Measurements from ENCODE around the gene PPT1.

PPT1 gene

GRCh38 chr1:40114400-40114799 is 17.3 kb upstream of the PPT1 start:
- Histone ChIP-seq H3K27me3 (ENCODE audit: control insufficient read depth, insufficient read depth, low read length) (no peaks in the 10 kb centered on the region), H3K36me3 (ENCODE audit: control insufficient read depth, insufficient read depth, low read length) (no peaks in the 10 kb centered on the region), H3K27ac (ENCODE audit: low read depth, low read length) (no peak overlapping the region), H3K9ac (ENCODE audit: low read depth, low read length) (no peak overlapping the region), H3K4me3 (ENCODE audit: low read depth, low read length) (no peak overlapping the region), H3K4me1 (ENCODE audit: control insufficient read depth, insufficient read depth, low read length) (no peaks in the 10 kb centered on the region), H3K9me3 (ENCODE audit: control insufficient read depth, insufficient read depth, low read length) (no peaks in the 10 kb centered on the region)

- H3K9ac ChIP-seq (ENCODE audit: low read depth, low read length) = no peak overlapping the region
- no peaks in the 10 kb centered on the region for H3K9me3 ChIP-seq (ENCODE audit: control insufficient read depth, insufficient read depth, low read length)
- no peak overlapping the region for H3K4me3 ChIP-seq (ENCODE audit: low read depth, low read length)
- H3K36me3 ChIP-seq (ENCODE audit: control insufficient read depth, insufficient read depth, low read length) = no peaks in the 10 kb centered on the region
- H3K4me1 ChIP-seq (ENCODE audit: control insufficient read depth, insufficient read depth, low read length) = no peaks in the 10 kb centered on the region
- no peak overlapping the region for H3K27ac ChIP-seq (ENCODE audit: low read depth, low read length)
- no peaks in the 10 kb centered on the region for H3K27me3 ChIP-seq (ENCODE audit: control insufficient read depth, insufficient read depth, low read length)
These were observed 13.3 kb upstream of the PPT1 start for GRCh38 chr1:40110389-40110788.

- H3K27me3 ChIP-seq (ENCODE audit: control insufficient read depth, insufficient read depth, low read length) = no peaks in the 10 kb centered on the region
- no peaks in the 10 kb centered on the region for H3K9me3 ChIP-seq (ENCODE audit: control insufficient read depth, insufficient read depth, low read length)
- no peak overlapping the region for H3K4me3 ChIP-seq (ENCODE audit: low read depth, low read length)
- H3K4me1 ChIP-seq (ENCODE audit: control insufficient read depth, insufficient read depth, low read length) = no peaks in the 10 kb centered on the region
- no peaks in the 10 kb centered on the region for H3K36me3 ChIP-seq (ENCODE audit: control insufficient read depth, insufficient read depth, low read length)
- no peak overlapping the region for H3K9ac ChIP-seq (ENCODE audit: low read depth, low read length)
- H3K27ac ChIP-seq (ENCODE audit: low read depth, low read length) = no peak overlapping the region
These were observed 10.4 kb upstream of the PPT1 start for GRCh38 chr1:40107290-40107959.

- Histone ChIP-seq H3K27ac (ENCODE audit: low read depth, low read length) (no peak overlapping the region), H3K36me3 (ENCODE audit: control insufficient read depth, insufficient read depth, low read length) (no peaks in the 10 kb centered on the region), H3K9ac (ENCODE audit: low read depth, low read length) (no peak overlapping the region), H3K4me1 (ENCODE audit: control insufficient read depth, insufficient read depth, low read length) (no peaks in the 10 kb centered on the region), H3K4me3 (ENCODE audit: low read depth, low read length) (no peak overlapping the region), H3K9me3 (ENCODE audit: control insufficient read depth, insufficient read depth, low read length) (no peaks in the 10 kb centered on the region), H3K27me3 (ENCODE audit: control insufficient read depth, insufficient read depth, low read length) (no peaks in the 10 kb centered on the region)
These were observed 8.0 kb upstream of the PPT1 start for GRCh38 chr1:40105028-40105427.

- Histone ChIP-seq H3K9ac (ENCODE audit: low read depth, low read length) (no peak overlapping the region), H3K9me3 (ENCODE audit: control insufficient read depth, insufficient read depth, low read length) (no peaks in the 10 kb centered on the region), H3K4me1 (ENCODE audit: control insufficient read depth, insufficient read depth, low read length) (no peaks in the 10 kb centered on the region), H3K36me3 (ENCODE audit: control insufficient read depth, insufficient read depth, low read length) (no peaks in the 10 kb centered on the region), H3K27ac (ENCODE audit: low read depth, low read length) (no peak overlapping the region), H3K4me3 (ENCODE audit: low read depth, low read length) (no peak overlapping the region), H3K27me3 (ENCODE audit: control insufficient read depth, insufficient read depth, low read length) (no peaks in the 10 kb centered on the region)
These were observed 5.8 kb upstream of the PPT1 start for GRCh38 chr1:40102896-40103295.

GRCh38 chr1:40102038-40102437 is 5.0 kb upstream of the PPT1 start:
- Histone ChIP-seq H3K4me3 (ENCODE audit: low read depth, low read length) (no peak overlapping the region), H3K36me3 (ENCODE audit: control insufficient read depth, insufficient read depth, low read length) (no peaks in the 10 kb centered on the region), H3K27me3 (ENCODE audit: control insufficient read depth, insufficient read depth, low read length) (no peaks in the 10 kb centered on the region; the same call in 1 of the 2 replicates), H3K9me3 (ENCODE audit: control insufficient read depth, insufficient read depth, low read length) (no peaks in the 10 kb centered on the region), H3K27ac (ENCODE audit: low read depth, low read length) (no peak overlapping the region), H3K9ac (ENCODE audit: low read depth, low read length) (no peak overlapping the region), H3K4me1 (ENCODE audit: control insufficient read depth, insufficient read depth, low read length) (peaks cover 4% of the 10 kb centered on the region; the same call in 1 of the 2 replicates)

GRCh38 chr1:40096646-40096976 is 441 bp downstream of the PPT1 start:
- H3K4me3 ChIP-seq (ENCODE audit: low read depth, low read length) = peak overlapping the region; percentile 91
- H3K9me3 ChIP-seq (ENCODE audit: control insufficient read depth, insufficient read depth, low read length) = no peaks in the 10 kb centered on the region
- H3K36me3 ChIP-seq (ENCODE audit: control insufficient read depth, insufficient read depth, low read length) = peaks cover 9% of the 10 kb centered on the region
- H3K27ac ChIP-seq (ENCODE audit: low read depth, low read length) = peak overlapping the region; percentile 64
- peak overlapping the region; percentile 79 for H3K9ac ChIP-seq (ENCODE audit: low read depth, low read length)
- H3K27me3 ChIP-seq (ENCODE audit: control insufficient read depth, insufficient read depth, low read length) = no peaks in the 10 kb centered on the region; the same call in 1 of the 2 replicates
- peaks cover 6% of the 10 kb centered on the region; the same call in 1 of the 2 replicates for H3K4me1 ChIP-seq (ENCODE audit: control insufficient read depth, insufficient read depth, low read length)

GRCh38 chr1:40095806-40096205 is 1.2 kb downstream of the PPT1 start:
- Histone ChIP-seq H3K9me3 (ENCODE audit: control insufficient read depth, insufficient read depth, low read length) (no peaks in the 10 kb centered on the region), H3K27me3 (ENCODE audit: control insufficient read depth, insufficient read depth, low read length) (no peaks in the 10 kb centered on the region; the same call in 1 of the 2 replicates), H3K36me3 (ENCODE audit: control insufficient read depth, insufficient read depth, low read length) (peaks cover 16% of the 10 kb centered on the region), H3K9ac (ENCODE audit: low read depth, low read length) (no peak overlapping the region), H3K4me3 (ENCODE audit: low read depth, low read length) (peak overlapping the region; percentile 91; the same call in 1 of the 2 replicates), H3K27ac (ENCODE audit: low read depth, low read length) (no peak overlapping the region), H3K4me1 (ENCODE audit: control insufficient read depth, insufficient read depth, low read length) (peaks cover 6% of the 10 kb centered on the region; the same call in 1 of the 2 replicates)

- Histone ChIP-seq H3K27me3 (ENCODE audit: control insufficient read depth, insufficient read depth, low read length) (no peaks in the 10 kb centered on the region; the same call in 1 of the 2 replicates), H3K36me3 (ENCODE audit: control insufficient read depth, insufficient read depth, low read length) (peaks cover 29% of the 10 kb centered on the region), H3K27ac (ENCODE audit: low read depth, low read length) (no peak overlapping the region), H3K9me3 (ENCODE audit: control insufficient read depth, insufficient read depth, low read length) (no peaks in the 10 kb centered on the region), H3K4me1 (ENCODE audit: control insufficient read depth, insufficient read depth, low read length) (peaks cover 6% of the 10 kb centered on the region; the same call in 1 of the 2 replicates), H3K4me3 (ENCODE audit: low read depth, low read length) (no peak overlapping the region), H3K9ac (ENCODE audit: low read depth, low read length) (no peak overlapping the region)
These were observed 2.5 kb downstream of the PPT1 start for GRCh38 chr1:40094466-40095110.

GRCh38 chr1:40092706-40093639 is 4.1 kb downstream of the PPT1 start:
- peaks cover 44% of the 10 kb centered on the region for H3K36me3 ChIP-seq (ENCODE audit: control insufficient read depth, insufficient read depth, low read length)
- H3K9ac ChIP-seq (ENCODE audit: low read depth, low read length) = no peak overlapping the region

More at GRCh38 chr1:40092706-40093639, 4.1 kb downstream of the PPT1 start:
- H3K27ac ChIP-seq (ENCODE audit: low read depth, low read length) = no peak overlapping the region
- no peaks in the 10 kb centered on the region for H3K9me3 ChIP-seq (ENCODE audit: control insufficient read depth, insufficient read depth, low read length)
- peaks cover 6% of the 10 kb centered on the region; the same call in 1 of the 2 replicates for H3K4me1 ChIP-seq (ENCODE audit: control insufficient read depth, insufficient read depth, low read length)
- H3K27me3 ChIP-seq (ENCODE audit: control insufficient read depth, insufficient read depth, low read length) = no peaks in the 10 kb centered on the region; the same call in 1 of the 2 replicates
- H3K4me3 ChIP-seq (ENCODE audit: low read depth, low read length) = no peak overlapping the region

All from HUES48 (cell line).